HG03060 (cell line): ENCODE measurements around the gene SNAI3.

Source experiments
- ATAC-seq: cut with Tn5 transposase; IDR thresholded peaks from one replicate; pipeline ENCODE4 v1.9.1; 2021; ENCODE audit warnings: low read depth, moderate number of reproducible peaks; ENCODE audit not compliant: unreplicated experiment

The SNAI3 gene

DNA sequence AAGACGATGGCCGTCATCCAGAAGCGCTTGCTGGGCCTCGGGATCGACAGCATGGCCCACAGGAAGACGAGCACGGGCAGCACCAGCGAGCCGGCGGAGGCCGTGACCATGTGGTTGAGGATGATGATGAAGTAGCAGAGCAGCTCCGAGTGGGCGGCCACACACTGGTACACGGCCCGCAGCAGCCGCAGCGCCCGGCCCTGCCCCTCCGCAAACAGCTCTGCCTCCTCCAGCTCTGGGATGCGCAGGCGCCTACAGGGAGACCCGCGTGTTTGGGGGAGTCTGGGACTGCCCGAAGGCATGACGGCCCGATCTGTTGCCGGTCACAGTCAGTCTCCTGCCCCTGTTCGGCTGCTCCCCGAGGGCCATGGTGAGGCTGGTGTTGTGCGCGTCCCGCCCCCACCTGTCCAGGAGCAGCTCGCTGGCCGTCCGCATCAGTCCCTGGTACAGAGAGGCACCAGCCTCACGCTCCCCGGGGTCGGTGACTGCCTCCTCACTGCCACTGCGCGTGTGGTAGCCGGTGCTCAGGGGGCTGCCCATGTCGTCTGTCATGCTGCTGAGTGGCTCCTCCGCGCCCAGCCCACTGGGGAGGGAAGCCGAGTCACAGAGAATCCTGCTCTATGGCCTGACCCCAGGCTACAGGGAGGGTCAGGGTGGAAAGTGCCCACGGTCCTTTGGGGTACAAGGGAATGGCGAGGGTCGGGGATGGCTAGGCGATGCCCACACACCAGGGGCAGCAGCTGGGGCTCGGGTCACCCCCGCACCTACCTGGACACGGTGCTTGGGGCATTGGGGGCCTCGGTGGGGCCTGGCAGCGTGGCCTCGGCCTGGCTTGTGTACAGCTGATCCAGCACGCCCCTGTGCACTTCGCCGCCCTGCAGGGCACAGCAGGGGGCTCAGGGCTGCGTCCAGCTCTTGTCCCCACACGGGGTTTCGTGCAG is 35.8 kb upstream of the SNAI3 start:
- ATAC-seq, result no peak

DNA sequence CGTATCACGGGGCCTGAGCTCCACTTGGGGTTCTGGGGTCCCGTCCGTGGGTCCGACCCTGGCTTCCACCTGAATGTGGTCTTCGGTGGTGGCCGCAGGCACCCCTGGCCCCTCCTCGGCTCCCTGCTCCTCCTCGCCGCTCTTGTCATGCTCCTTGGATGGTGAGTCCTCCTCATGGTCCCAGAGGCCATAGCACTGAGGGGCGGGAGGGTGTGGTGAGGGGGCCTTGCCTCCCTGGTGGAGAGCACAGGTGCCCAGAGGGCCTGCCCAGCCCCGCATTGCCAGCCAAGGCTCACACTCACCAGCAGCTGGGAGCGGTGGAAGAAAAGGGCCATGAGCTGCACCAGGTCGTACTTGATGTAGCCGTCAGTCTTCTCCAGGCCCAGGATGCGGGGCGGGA is 34.9 kb upstream of the SNAI3 start:
- no peak for ATAC-seq

DNA sequence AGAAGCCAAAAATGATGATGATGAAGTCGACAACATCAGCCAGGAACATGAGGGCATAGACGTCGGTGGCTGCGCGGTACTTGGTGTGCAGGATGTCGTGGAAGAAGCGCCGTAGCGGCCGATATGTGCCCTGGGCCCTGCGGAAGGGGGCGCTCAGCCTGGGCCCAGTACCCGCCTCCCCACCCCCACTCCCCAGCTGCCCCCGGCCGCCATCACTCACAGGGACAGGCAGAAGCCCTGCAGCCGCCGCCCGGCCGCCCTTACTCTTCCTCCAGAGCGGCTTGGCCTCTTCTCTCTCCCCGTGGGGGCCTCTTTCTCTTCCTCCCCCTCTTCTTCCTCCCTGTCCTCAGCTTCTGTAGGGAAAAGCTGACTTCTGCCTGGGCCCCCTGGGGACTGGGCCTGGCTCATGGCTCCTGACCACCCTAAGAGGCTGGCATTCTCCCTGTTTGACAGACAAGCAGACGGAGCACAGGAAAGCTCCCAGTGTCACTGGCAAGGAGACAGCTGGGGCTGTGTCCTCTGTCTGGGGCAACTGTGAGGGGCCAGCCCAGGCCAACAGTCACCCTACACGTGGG is 34.2 kb upstream of the SNAI3 start:
- no peak for ATAC-seq

DNA sequence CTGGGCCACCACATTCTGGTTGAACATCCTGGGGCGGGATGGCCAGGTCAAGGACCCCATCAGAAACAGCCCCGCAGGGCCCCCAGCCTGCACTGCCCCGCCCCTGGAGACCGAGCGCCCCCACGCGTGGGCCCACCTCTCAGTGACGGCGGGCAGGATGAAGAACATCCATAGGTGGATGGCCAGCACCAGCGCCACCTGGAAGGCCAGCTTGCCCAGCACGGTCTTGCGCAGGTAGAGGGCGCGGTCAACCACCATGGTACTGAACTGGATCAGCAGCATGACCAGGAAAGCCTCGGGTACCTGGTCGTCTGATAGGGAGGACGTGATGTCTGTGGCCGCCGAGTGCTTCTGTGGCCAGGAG is 33.6 kb upstream of the SNAI3 start:
- no peak for ATAC-seq

DNA sequence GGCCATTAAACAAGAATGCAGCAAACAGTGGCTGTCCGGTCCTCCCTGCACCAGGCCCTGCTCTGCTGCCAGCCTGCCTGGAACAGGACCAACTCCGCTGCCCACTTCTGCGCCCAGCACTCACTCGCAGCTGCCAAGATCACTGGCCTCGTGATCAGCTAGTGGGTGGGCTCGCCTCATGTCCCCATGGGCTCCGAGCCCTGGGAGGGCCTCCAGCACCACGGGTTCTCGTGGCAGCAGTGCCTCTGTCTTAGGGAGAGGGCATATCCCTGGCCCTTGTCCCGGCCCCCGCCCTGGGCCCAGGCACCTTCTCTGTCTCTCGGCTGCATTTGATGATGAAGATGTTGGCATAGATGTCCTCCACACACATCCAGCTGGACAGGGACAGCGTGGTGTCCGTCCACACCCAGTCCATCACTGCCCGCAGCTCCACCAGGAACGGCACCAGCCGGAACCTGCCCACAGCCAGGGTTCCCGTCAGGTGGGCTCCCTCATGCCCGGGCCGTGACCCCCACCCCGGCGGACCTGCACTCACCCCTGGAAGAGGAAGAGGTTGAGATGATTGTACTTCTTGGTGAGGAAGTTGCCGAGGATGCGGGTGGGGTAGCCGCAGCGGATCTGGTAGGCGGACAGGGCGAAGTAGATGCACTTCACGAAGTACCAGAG is 33.1 kb upstream of the SNAI3 start:
- no peak for ATAC-seq

DNA sequence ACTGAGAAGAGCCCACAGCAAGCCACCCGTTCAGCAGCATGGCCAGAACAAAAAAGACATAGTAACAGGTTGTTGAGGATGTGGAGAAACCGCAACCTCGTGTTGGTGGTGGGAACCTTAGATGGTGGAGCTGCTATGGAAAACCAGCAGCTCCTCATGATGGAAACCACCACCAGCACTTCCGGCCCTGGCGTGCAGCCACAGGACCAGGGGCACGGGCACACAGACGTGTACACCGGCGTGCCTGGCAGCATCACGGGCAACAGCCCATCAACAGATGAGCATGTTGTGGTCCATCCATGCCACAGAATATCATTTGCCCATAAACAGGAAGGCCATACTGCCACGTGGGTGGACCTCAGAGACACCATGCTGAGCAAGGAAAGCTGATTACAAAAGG is 31.9 kb upstream of the SNAI3 start:
- no peak for ATAC-seq

DNA sequence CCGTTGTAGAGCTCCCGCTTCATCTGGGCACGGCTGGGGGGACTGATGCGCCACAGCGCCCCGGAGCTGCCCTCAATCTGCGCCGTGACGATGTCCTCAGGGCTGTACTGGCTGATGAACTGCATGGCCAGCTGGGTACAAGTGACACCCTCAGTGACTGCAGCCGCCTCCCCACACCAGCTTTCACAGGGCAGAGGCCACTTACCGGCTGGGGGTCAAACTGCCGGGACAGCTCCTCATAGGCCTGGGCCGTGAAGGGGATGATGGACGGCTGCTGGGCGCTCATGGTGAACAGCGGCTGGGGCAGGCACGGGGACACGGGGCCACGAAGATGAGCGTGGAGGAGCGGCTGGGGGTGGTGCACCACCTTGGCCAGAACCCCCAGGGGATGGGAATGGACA is 30.3 kb upstream of the SNAI3 start:
- ATAC-seq, result no peak

DNA sequence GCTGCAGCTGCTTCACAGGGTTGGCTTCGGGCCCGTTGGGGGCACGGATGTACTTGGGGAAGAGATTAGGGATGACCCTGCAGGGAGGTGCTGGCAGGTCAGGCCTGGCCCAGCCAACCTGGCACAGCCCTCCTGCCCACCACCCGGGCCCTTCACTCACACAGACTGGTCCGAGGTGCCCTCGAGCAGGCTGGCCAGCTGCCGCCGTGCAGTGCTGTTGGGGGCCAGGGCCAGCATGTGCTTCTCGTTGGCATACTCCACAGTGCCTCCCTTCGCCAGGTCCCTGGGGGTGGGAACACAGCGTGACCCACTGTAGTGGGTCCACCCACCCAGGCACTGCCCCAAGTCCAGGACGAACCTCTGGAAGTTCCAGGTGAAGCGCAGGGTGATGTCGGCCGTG is 29.9 kb upstream of the SNAI3 start:
- ATAC-seq, result no peak

DNA sequence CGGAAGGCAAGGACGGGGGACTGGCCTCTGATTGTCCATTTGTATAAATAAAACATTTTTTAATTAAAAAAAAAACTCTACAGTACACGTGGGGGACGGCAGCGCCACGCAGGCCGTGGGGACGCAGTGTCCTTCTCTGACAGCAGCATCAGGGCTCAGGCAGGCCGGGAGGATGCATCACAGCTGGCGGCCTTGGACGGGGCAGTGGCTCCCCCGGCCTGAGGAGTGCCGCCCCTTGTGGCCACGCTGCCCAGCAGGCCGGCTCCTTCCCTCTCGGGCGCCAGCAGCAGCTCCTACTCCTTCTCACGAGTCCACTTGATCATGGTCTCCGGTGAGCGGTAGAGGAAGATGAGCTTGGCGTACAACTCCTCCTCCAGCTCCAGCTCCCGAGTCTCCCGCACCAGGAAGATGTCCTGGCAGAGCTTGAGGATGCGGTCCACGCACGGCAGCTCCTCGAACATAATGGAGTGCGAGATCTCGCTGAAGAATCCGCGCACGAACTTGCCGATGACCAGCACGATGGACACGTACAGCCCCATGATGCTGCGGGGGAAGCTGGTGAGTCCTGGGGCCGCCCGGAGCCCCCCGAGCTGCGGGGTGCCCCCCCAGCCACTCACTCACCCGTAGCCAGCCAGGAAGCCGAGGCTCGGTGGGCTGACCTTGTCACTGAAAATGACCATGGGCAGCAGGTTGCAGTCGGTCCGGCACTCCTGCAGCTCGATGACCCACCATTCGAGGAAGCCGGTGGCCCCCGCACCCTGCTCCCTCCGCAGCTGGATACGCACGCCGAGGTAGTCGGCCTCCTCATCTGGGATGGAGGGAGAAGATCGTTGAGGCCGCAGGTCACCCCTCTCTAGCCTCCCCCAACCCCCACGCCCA is 29.2 kb upstream of the SNAI3 start:
- ATAC-seq, result no peak

DNA sequence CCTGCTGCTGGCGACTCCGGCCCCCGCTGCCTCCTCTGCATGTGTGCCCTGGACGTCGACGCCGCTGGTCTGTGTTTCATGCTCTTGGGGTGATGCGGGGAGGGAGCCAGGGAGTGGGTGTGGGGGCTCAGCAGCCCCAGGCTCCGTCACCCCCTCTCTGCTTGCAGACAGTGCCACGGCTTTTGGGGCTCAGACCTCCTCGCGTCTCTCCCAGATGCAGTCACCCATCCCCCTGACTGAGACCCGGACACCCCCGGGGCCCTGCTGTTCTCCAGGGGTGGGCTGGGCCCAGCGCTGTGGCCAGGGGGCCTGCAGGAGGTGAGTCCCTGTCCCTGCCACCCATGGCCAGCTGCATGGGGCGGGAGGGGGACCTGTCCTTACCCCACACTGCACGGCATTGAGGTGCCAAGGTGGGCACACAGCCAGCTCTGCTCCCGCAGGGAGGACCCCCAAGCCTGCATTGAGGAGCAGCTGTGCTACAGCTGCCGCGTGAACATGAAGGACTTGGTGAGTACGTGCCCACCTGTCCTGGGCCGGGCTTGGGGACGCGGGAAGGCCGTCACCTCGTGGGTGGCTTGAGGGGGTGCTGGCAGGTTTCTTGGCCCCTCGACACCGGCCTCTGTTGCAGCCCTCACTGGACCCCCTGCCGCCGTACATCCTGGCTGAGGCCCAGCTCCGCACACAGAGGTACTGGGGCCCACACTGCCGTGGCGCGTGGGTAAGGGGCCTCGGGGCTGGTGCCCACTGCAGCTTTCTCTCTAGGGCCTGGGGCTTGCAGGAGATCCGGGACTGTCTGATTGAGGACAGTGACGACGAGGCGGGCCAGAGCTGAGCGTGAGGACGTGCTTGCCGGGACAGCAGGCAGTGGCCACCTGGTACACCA is 28.4 kb upstream of the SNAI3 start:
- ATAC-seq, result no peak

DNA sequence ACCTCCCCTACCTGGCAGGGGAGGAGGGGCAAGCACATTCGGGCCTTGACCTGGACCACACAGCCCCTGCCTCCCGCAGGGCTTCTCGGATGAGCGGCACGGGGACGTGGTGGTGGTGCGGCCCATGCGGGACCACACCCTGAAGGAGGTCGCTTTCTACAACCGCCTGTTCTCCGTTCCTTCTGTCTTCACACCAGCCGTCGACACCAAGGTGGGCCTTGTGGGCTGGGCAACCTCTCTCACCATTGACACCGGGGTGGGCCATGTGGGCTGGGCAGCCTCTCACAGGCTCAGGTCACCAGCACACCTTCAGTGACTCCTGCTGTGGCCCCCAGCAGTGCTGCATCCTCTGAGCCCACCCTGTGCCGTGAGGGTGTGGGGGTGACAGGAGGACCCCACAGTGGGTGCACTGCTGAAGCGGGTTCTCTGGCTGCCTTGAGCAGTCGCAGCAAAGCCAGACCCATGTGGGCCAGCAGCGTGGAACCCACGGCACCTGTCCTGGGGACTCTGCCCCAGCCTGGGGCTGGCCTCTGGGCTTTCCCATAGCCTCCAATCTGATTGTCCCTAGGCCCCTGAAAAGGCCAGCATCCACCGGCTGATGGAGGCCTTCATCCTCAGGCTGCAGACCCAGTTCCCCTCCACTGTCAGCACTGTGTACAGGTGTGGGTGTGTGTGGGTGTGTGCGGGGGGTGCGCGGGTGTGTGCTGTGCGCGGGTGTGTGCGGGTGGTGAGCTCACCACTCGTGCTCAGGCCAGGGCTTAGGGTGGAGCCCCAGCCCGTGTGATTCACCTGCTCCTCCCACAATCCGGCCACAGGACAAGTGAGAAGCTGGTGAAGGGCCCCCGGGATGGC is 27.5 kb upstream of the SNAI3 start:
- no peak for ATAC-seq

DNA sequence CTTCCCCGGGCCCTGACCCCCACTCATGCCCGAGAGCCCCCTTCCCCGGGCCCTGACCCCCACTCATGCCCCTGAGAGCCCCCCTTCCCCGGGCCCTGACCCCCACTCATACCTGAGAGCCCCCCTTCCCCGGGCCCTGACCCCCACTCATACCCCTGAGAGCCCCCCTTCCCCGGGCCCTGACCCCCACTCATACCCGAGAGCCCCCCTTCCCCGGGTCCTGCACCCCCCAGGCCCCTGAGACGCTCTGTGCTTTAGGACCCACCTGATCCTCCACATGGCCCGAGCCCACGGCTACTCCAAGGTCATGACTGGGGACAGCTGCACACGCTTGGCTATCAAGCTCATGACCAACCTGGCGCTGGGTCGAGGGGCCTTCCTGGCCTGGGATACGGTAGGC is 26.7 kb upstream of the SNAI3 start:
- ATAC-seq, result no peak

DNA sequence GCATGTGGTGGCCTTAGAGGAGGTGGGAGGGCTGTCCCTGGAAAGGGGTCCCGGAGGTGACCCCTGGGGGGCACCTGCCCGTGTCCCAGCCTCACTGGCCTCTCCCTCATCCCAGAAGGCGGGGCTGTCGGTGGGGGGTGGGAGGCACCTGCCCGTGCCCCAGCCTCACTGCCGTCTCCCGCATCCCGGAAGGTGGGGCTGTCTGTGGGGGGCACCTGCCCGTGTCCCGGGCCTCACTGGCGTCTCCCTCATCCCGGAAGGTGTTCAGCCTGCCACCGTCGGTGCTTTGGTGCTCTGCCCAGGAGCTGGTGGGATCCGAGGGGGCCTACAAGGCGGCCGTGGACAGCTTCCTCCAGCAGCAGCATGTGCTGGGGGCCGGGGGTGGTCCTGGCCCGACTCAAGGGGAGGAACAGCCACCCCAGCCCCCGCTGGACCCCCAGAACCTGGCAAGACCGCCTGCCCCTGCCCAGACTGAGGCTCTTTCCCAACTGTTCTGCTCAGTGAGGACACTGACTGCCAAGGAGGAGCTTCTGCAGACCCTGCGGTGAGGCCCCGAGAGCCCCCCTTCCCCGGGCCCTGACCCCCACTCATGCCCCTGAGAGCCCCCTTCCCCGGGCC is 26.2 kb upstream of the SNAI3 start:
- ATAC-seq, result no peak

DNA sequence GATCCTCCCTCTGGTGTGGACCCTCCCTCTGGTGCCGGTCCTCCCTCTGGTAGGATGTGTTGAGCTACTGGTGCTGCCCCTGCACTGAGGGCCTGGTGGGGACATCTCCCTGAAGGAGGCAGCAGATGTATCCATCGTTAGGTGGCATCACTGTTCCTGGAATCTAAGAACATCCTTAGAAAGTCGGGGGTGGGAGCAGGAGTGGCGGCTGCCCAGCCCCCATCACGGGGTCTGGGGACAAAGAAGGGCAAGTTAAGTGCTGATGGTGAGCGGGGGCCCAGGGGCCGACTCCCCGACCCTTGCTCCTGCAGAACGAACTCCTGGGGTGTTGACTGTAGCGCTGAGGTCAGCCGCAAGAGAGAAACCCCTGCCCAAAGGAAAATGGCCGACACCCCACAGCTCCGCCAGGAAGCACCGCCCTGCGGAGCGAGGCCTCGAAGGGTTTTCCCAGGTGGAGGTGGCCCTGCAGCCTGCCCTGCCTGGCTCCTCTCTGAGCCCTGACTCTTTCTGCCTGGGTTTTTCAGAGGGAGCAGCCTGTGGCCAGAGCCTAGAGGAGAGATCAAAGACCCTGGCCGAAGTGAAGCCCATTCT is 25.5 kb upstream of the SNAI3 start:
- ATAC-seq, result no peak

DNA sequence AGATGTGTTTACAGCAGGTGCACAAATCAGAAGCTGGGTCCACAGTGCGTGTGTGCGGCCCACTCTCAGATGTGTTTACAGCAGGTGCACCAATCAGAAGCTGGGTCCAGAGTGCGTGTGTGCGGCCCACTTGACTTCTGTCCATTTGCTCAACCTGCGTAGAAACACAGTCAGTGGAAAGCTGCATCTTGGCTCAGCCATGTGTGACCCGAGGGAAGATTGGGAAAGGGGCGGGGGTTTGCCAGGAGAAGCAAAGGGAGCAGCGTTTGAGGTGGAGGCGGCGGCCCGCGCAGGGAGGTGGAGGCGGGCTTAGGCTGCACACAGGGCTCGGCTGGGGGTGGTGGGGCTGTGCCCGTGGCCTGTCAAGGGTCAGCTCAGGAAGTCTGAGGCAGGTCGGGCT is 24.2 kb upstream of the SNAI3 start:
- no peak for ATAC-seq

DNA sequence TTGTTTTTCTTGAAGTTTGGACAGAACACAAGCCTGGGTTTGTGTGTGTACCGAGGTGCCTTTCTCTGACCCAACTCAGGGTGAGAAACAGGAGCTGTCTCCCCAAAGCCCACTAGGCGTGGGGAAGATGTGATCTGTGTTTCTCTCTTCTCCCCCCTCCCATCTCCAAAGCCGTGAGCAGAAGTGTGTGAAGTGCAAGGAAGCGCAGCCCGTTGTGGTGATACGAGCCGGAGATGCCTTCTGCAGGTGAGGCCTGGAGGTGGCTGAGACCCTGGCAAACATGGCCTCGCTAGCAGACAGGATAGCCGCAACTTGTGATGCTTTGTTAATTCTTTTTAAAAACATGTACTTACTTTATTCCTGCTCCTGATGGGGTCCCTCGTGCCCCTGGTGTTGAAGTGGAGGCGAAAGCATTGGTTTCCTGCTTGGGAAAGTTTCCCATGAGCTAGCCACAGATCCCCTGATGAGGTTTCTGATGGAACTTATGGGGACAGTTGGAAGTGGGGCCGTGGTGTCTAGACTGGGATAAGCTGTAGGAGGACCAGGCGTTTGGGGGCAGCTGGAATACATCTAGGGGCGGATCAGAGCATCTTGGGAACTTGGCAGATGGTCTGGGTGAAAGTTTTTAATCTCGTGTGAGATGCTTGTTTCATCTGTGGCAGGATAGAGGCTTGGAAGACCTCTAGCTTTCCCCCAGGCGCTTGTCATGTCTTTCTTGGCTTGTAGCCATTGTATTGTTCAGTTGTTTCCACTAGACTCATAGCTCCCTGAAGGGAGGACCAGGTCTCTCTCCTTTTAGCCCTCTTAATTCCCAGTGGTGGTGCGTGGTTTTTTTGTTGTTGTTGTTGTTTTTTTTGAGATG is 20.9 kb upstream of the SNAI3 start:
- no peak for ATAC-seq
